Measurements from ENCODE around the gene PLAAT2.

Gene PLAAT2

GRCh38 chr11:63599211-63600122 lies 36.3 kb upstream of the PLAAT2 start:
- Histone ChIP-seq H3K36me3 (ENCODE audit: insufficient read depth, low read length) (no peaks in the 10 kb centered on the region), H3K9ac (ENCODE audit: low read depth, low read length) (no peak overlapping the region), H3K9me3 (ENCODE audit: insufficient read depth, low read length, severe bottlenecking) (no peaks in the 10 kb centered on the region), H3K27ac (ENCODE audit: low read length) (no peak overlapping the region), H4K20me1 (ENCODE audit: insufficient read depth, low read length) (no peaks in the 10 kb centered on the region), H2AFZ (ENCODE audit: low read depth, low read length) (no peak overlapping the region), H3K79me2 (ENCODE audit: insufficient read depth, low read length) (no peaks in the 10 kb centered on the region), H3K4me1 (ENCODE audit: insufficient read depth, low read length) (no peaks in the 10 kb centered on the region), H3K4me3 (ENCODE audit: low read depth in 1 of 2, low read length in 2 of 2) (no peak overlapping the region), H3K27me3 (ENCODE audit: insufficient read depth, low read length, poor library complexity) (no peaks in the 10 kb centered on the region), H3K4me2 (ENCODE audit: insufficient read depth, low read length) (no peak overlapping the region)
- ATAC-seq (ENCODE audit: insufficient read depth, low read depth) (no peak), DNase-seq (no peak)
- TF ChIP-seq EZH2 (IDR thresholded peaks at IDR 0.05; ENCODE audit: borderline replicate concordance, low read depth, low read length, severe bottlenecking) (no peak), CTCF (IDR thresholded peaks at IDR 0.05; ENCODE audit: borderline replicate concordance, extremely low read depth, low read length, poor library complexity, severe bottlenecking) (no peak)

GRCh38 chr11:63598556-63598955 lies 35.4 kb upstream of the PLAAT2 start:
- DNase-seq (no peak), ATAC-seq (ENCODE audit: insufficient read depth, low read depth) (no peak)
- no peak overlapping the region for H3K9ac ChIP-seq (ENCODE audit: low read depth, low read length)
- H4K20me1 ChIP-seq (ENCODE audit: insufficient read depth, low read length) = no peaks in the 10 kb centered on the region
- H3K4me1 ChIP-seq (ENCODE audit: insufficient read depth, low read length) = no peaks in the 10 kb centered on the region
- H3K79me2 ChIP-seq (ENCODE audit: insufficient read depth, low read length) = no peaks in the 10 kb centered on the region
- no peak overlapping the region for H3K4me2 ChIP-seq (ENCODE audit: insufficient read depth, low read length)
- no peak overlapping the region for H3K4me3 ChIP-seq (ENCODE audit: low read depth in 1 of 2, low read length in 2 of 2)
- H3K27me3 ChIP-seq (ENCODE audit: insufficient read depth, low read length, poor library complexity) = no peaks in the 10 kb centered on the region
- no peaks in the 10 kb centered on the region for H3K36me3 ChIP-seq (ENCODE audit: insufficient read depth, low read length)
- H3K9me3 ChIP-seq (ENCODE audit: insufficient read depth, low read length, severe bottlenecking) = no peaks in the 10 kb centered on the region
- TF ChIP-seq CTCF (IDR thresholded peaks at IDR 0.05; ENCODE audit: borderline replicate concordance, extremely low read depth, low read length, poor library complexity, severe bottlenecking) (no peak), EZH2 (IDR thresholded peaks at IDR 0.05; ENCODE audit: borderline replicate concordance, low read depth, low read length, severe bottlenecking) (no peak)
- no peak overlapping the region for H3K27ac ChIP-seq (ENCODE audit: low read length)
- H2AFZ ChIP-seq (ENCODE audit: low read depth, low read length) = no peak overlapping the region

GRCh38 chr11:63595296-63595695 lies 32.1 kb upstream of the PLAAT2 start:
- H2AFZ ChIP-seq (ENCODE audit: low read depth, low read length) = no peak overlapping the region
- H4K20me1 ChIP-seq (ENCODE audit: insufficient read depth, low read length) = no peaks in the 10 kb centered on the region
- no peaks in the 10 kb centered on the region for H3K27me3 ChIP-seq (ENCODE audit: insufficient read depth, low read length, poor library complexity)
- DNase-seq (no peak), ATAC-seq (ENCODE audit: insufficient read depth, low read depth) (no peak)
- H3K9me3 ChIP-seq (ENCODE audit: insufficient read depth, low read length, severe bottlenecking) = no peaks in the 10 kb centered on the region
- no peak overlapping the region for H3K4me2 ChIP-seq (ENCODE audit: insufficient read depth, low read length)
- H3K4me1 ChIP-seq (ENCODE audit: insufficient read depth, low read length) = no peaks in the 10 kb centered on the region
- no peak overlapping the region for H3K4me3 ChIP-seq (ENCODE audit: low read depth in 1 of 2, low read length in 2 of 2)
- TF ChIP-seq EZH2 (IDR thresholded peaks at IDR 0.05; ENCODE audit: borderline replicate concordance, low read depth, low read length, severe bottlenecking) = no peak
- TF ChIP-seq CTCF (IDR thresholded peaks at IDR 0.05; ENCODE audit: borderline replicate concordance, extremely low read depth, low read length, poor library complexity, severe bottlenecking) = no peak
- no peak overlapping the region for H3K9ac ChIP-seq (ENCODE audit: low read depth, low read length)
- no peaks in the 10 kb centered on the region for H3K79me2 ChIP-seq (ENCODE audit: insufficient read depth, low read length)
- no peak overlapping the region for H3K27ac ChIP-seq (ENCODE audit: low read length)
- H3K36me3 ChIP-seq (ENCODE audit: insufficient read depth, low read length) = no peaks in the 10 kb centered on the region

All from DND-41 (cell line).